Endodermal cell (in vitro differentiated cells): ENCODE measurements around the gene PADI1. TPM values are rescaled to one million over a fixed set of nuclear protein-coding genes. Genes with fewer than 3 reads are reported as not detected.

Experiments used
- DNase-seq: peaks from one replicate; pipeline ENCODE4 v3.0.0-alpha.2; 2017
- H3K27ac ChIP-seq: 2 replicates; pipeline ENCODE4 v1.5.1; 2013; ENCODE audit warnings: mild to moderate bottlenecking, low read depth, low read length, moderate library complexity
- H3K27me3 ChIP-seq: 2 replicates; pipeline ENCODE4 v1.6.1; 2013; ENCODE audit warnings: mild to moderate bottlenecking, low read length, moderate library complexity; ENCODE audit not compliant: insufficient read depth, control insufficient read depth, poor library complexity, severe bottlenecking
- H3K36me3 ChIP-seq: 2 replicates; pipeline ENCODE4 v1.7.0; 2013; ENCODE audit warnings: mild to moderate bottlenecking, low read length, moderate library complexity; ENCODE audit not compliant: control insufficient read depth, insufficient read depth
- H3K4me1 ChIP-seq: one replicate; pipeline ENCODE4 v1.7.0; 2013; ENCODE audit warnings: low read length; ENCODE audit not compliant: control insufficient read depth, insufficient read depth
- H3K4me3 ChIP-seq: 2 replicates; pipeline ENCODE4 v1.5.1; 2013; ENCODE audit warnings: mild to moderate bottlenecking, low read length, moderate library complexity
- H3K9ac ChIP-seq: 2 replicates; pipeline ENCODE4 v1.6.1; 2013; ENCODE audit warnings: mild to moderate bottlenecking, low read length, moderate library complexity; ENCODE audit not compliant: poor library complexity, severe bottlenecking; ENCODE audit errors: extremely low read depth
- H3K9me3 ChIP-seq: 2 replicates; pipeline ENCODE4 v1.6.1; 2013; ENCODE audit warnings: mild to moderate bottlenecking, low read length, moderate library complexity; ENCODE audit not compliant: control insufficient read depth
- H3K27ac Mint-ChIP-seq: 2 replicates; pipeline ENCODE4 v1.8.0; 2020; ENCODE audit warnings: mixed read lengths
- H3K27me3 Mint-ChIP-seq: 2 replicates; pipeline ENCODE4 v1.8.0; 2021; ENCODE audit warnings: mild to moderate bottlenecking, mixed read lengths; ENCODE audit not compliant: insufficient read depth
- H3K36me3 Mint-ChIP-seq: 2 replicates; pipeline ENCODE4 v1.8.0; 2020; ENCODE audit warnings: low read depth, mixed read lengths
- H3K4me1 Mint-ChIP-seq: 2 replicates; pipeline ENCODE4 v1.8.0; 2020; ENCODE audit warnings: mixed read lengths
- H3K4me3 Mint-ChIP-seq: 2 replicates; pipeline ENCODE4 v1.8.0; 2020; ENCODE audit warnings: mild to moderate bottlenecking, moderate library complexity, mixed read lengths
- H3K9me3 Mint-ChIP-seq: 2 replicates; pipeline ENCODE4 v1.8.0; 2020; ENCODE audit warnings: mild to moderate bottlenecking, mixed read lengths
- CTCF ChIP-seq: fragments of 200-600 bp; sonication (generic); conservative IDR thresholded peaks from 2 replicates; pipeline ENCODE4 v1.5.0; 2021; ENCODE audit warnings: antibody characterized with exemption, mild to moderate bottlenecking
- WGBS, 2 experiments: methylation state at CpG; one replicate each; pipeline versions ENCODE4 v1.1.5 to v1.1.7; 2013; ENCODE audit warnings: missing lambda C conversion rate in 2 of 2, mixed read lengths in 1 of 2; ENCODE audit not compliant: insufficient coverage in 1 of 2, insufficient read length in 1 of 2; 5-methylcytosine and 5-hydroxymethylcytosine counted together
- total RNA-seq, 2 donors: library from RNA; stranded (reverse); fragmentation: NEBNext Ultra II Directional in 1 of 2; extraction: Animal tissue kit (Norgen Biotek cat#: 25700) in 1 of 2; gene quantifications; 2 replicates in 1 of 2; 3 replicates in 1 of 2; pipeline ENCODE4 v1.2.1, GENCODE V29; 2021

Gene PADI1
- total RNA-seq, 2 donors from 2014 or later, result 0.13 TPM; not detected in 1

- Mint-ChIP-seq H3K9me3 (no peaks in the 10 kb centered on the region), H3K36me3 (no peaks in the 10 kb centered on the region), H3K4me3 (no peak overlapping the region), H3K4me1 (no peaks in the 10 kb centered on the region), H3K27me3 (no peaks in the 10 kb centered on the region), H3K27ac (no peak overlapping the region)
- Histone ChIP-seq H3K27ac (no peak overlapping the region), H3K36me3 (no peaks in the 10 kb centered on the region), H3K9ac (no peak overlapping the region), H3K4me1 (no peaks in the 10 kb centered on the region), H3K4me3 (no peak overlapping the region), H3K27me3 (no peaks in the 10 kb centered on the region), H3K9me3 (no peaks in the 10 kb centered on the region)
- DNase-seq, result no peak
- no peak for TF ChIP-seq CTCF
- WGBS, 2 experiments, result 87 to 88% methylated on average over 12 to 13 of the region's 13 CpGs
These were observed 68.2 kb downstream of the PADI1 start for GRCh38 chr1:17273096-17273495.

GRCh38 chr1:17274186-17275170, 69.5 kb downstream of the PADI1 start:
- peak; percentile 90 for DNase-seq
- no peaks in the 10 kb centered on the region for H3K27me3 Mint-ChIP-seq
- H3K27ac ChIP-seq, result no peak overlapping the region
- no peaks in the 10 kb centered on the region for H3K9me3 Mint-ChIP-seq
- H3K4me3 Mint-ChIP-seq, result no peak overlapping the region
- H3K4me1 ChIP-seq, result no peaks in the 10 kb centered on the region
- WGBS, 2 experiments, result 44 to 58% methylated on average over 5 to 15 of the region's 15 CpGs
- H3K4me3 ChIP-seq, result no peak overlapping the region
- H3K27ac Mint-ChIP-seq, result no peak overlapping the region
- H3K9me3 ChIP-seq, result no peaks in the 10 kb centered on the region
- no peak overlapping the region for H3K9ac ChIP-seq
- no peaks in the 10 kb centered on the region for H3K4me1 Mint-ChIP-seq
- no peaks in the 10 kb centered on the region for H3K27me3 ChIP-seq
- TF ChIP-seq CTCF, result peak; percentile 87
- no peaks in the 10 kb centered on the region for H3K36me3 Mint-ChIP-seq
- H3K36me3 ChIP-seq, result no peaks in the 10 kb centered on the region

- no peaks in the 10 kb centered on the region for H3K9me3 Mint-ChIP-seq
- Histone ChIP-seq H3K27ac (no peak overlapping the region), H3K9ac (no peak overlapping the region), H3K27me3 (no peaks in the 10 kb centered on the region), H3K36me3 (no peaks in the 10 kb centered on the region), H3K4me1 (no peaks in the 10 kb centered on the region), H3K9me3 (no peaks in the 10 kb centered on the region), H3K4me3 (no peak overlapping the region)
- TF ChIP-seq CTCF, result no peak
- 88 to 92% methylated on average over 5 to 11 of the region's 11 CpGs for WGBS, 2 experiments
- H3K27ac Mint-ChIP-seq, result no peak overlapping the region
- H3K4me1 Mint-ChIP-seq, result no peaks in the 10 kb centered on the region
- DNase-seq, result no peak
- no peaks in the 10 kb centered on the region for H3K36me3 Mint-ChIP-seq
- H3K4me3 Mint-ChIP-seq, result no peak overlapping the region
- no peaks in the 10 kb centered on the region for H3K27me3 Mint-ChIP-seq
These were observed 71.6 kb downstream of the PADI1 start for GRCh38 chr1:17276568-17276967.
